ENCODE data around the gene ZBTB43.

ZBTB43 gene

GRCh38 chr9:126874546-126875314 is 69.9 kb downstream of the ZBTB43 start:
- H3K9ac ChIP-seq (ENCODE audit: low read length): no peak overlapping the region
- no peak overlapping the region for H3K18ac ChIP-seq (ENCODE audit: low read depth in 1 of 2, low read length in 2 of 2)
- peaks cover 2% of the 10 kb centered on the region for H3K4me1 ChIP-seq (ENCODE audit: control insufficient read depth, insufficient read depth, low read depth, low read length)
- H4K8ac ChIP-seq (ENCODE audit: low read length): no peak overlapping the region
- no peak overlapping the region for H2BK12ac ChIP-seq (ENCODE audit: low read length in 2 of 2)
- DNase-seq: no peak
- no peak overlapping the region for H3K4ac ChIP-seq (ENCODE audit: low read depth in 1 of 2, low read length in 2 of 2)
- H3K23ac ChIP-seq (ENCODE audit: low read length in 2 of 2): no peak overlapping the region
- H3K27me3 ChIP-seq (ENCODE audit: control insufficient read depth in 1 of 2, insufficient read depth in 1 of 2, low read length in 2 of 2): no peaks in the 10 kb centered on the region
- no peak overlapping the region for H2AFZ ChIP-seq (ENCODE audit: low read depth, low read length)
- H3K4me3 ChIP-seq (ENCODE audit: insufficient read depth in 1 of 2, low read depth in 1 of 2, low read length in 2 of 2): no peak overlapping the region
- 88% methylated on average over 8 of the region's 9 CpGs for WGBS
- H2BK5ac ChIP-seq (ENCODE audit: low read depth, low read length, poor library complexity, severe bottlenecking): no peak overlapping the region
- no peak overlapping the region for H4K91ac ChIP-seq (ENCODE audit: low read length)
- H3K36me3 ChIP-seq (ENCODE audit: control insufficient read depth in 1 of 2, insufficient read depth in 2 of 2, low read depth in 1 of 2, low read length in 2 of 2): peaks cover 6 to 14% of the 10 kb centered on the region in 2 experiments
- H3K27ac ChIP-seq (ENCODE audit: low read length, poor library complexity, severe bottlenecking): no peak overlapping the region
- peaks cover 14% of the 10 kb centered on the region for H3K79me1 ChIP-seq (replicated peaks; ENCODE audit: low read length, poor library complexity, severe bottlenecking)
- no peak overlapping the region for H3K14ac ChIP-seq (ENCODE audit: low read length in 2 of 2)
- H2AK5ac ChIP-seq (ENCODE audit: low read length, severe bottlenecking): no peak overlapping the region
- H3K9me3 ChIP-seq (ENCODE audit: control insufficient read depth, low read length): no peaks in the 10 kb centered on the region
- no peak overlapping the region for H2BK15ac ChIP-seq (ENCODE audit: low read depth, poor library complexity, severe bottlenecking)
- H3K4me2 ChIP-seq (ENCODE audit: low read length, poor library complexity, severe bottlenecking): no peak overlapping the region
- no peak overlapping the region for H2BK120ac ChIP-seq (ENCODE audit: low read depth, low read length)

GRCh38 chr9:126875756-126876510 is 71.1 kb downstream of the ZBTB43 start:
- Histone ChIP-seq H2BK12ac (ENCODE audit: low read length in 2 of 2) (no peak overlapping the region), H4K91ac (ENCODE audit: low read length) (no peak overlapping the region), H2AK5ac (ENCODE audit: low read length, severe bottlenecking) (no peak overlapping the region), H3K14ac (ENCODE audit: low read length in 2 of 2) (no peak overlapping the region), H2BK15ac (ENCODE audit: low read depth, poor library complexity, severe bottlenecking) (no peak overlapping the region), H3K4ac (ENCODE audit: low read depth in 1 of 2, low read length in 2 of 2) (no peak overlapping the region), H3K9ac (ENCODE audit: low read length) (no peak overlapping the region), H3K36me3 (ENCODE audit: control insufficient read depth in 1 of 2, insufficient read depth in 2 of 2, low read depth in 1 of 2, low read length in 2 of 2) (peaks cover 18 to 26% of the 10 kb centered on the region in 2 experiments), H3K9me3 (ENCODE audit: control insufficient read depth, low read length) (no peaks in the 10 kb centered on the region), H3K27ac (ENCODE audit: low read length, poor library complexity, severe bottlenecking) (no peak overlapping the region), H3K23ac (ENCODE audit: low read length in 2 of 2) (no peak overlapping the region), H3K4me2 (ENCODE audit: low read length, poor library complexity, severe bottlenecking) (no peak overlapping the region), H2AFZ (ENCODE audit: low read depth, low read length) (no peak overlapping the region), H2BK120ac (ENCODE audit: low read depth, low read length) (no peak overlapping the region), H4K8ac (ENCODE audit: low read length) (no peak overlapping the region), H3K4me3 (ENCODE audit: insufficient read depth in 1 of 2, low read depth in 1 of 2, low read length in 2 of 2) (no peak overlapping the region), H2BK5ac (ENCODE audit: low read depth, low read length, poor library complexity, severe bottlenecking) (no peak overlapping the region), H3K27me3 (ENCODE audit: control insufficient read depth in 1 of 2, insufficient read depth in 1 of 2, low read length in 2 of 2) (no peaks in the 10 kb centered on the region), H3K18ac (ENCODE audit: low read depth in 1 of 2, low read length in 2 of 2) (no peak overlapping the region), H3K4me1 (ENCODE audit: control insufficient read depth, insufficient read depth, low read depth, low read length) (no peaks in the 10 kb centered on the region), H3K79me1 (replicated peaks; ENCODE audit: low read length, poor library complexity, severe bottlenecking) (peaks cover 25% of the 10 kb centered on the region)
- peak; percentile 14 for DNase-seq
- 82% methylated on average over 2 of the region's 4 CpGs for WGBS

GRCh38 chr9:126876531-126876930 is 71.7 kb downstream of the ZBTB43 start:
- Histone ChIP-seq H2BK12ac (ENCODE audit: low read length in 2 of 2) (no peak overlapping the region), H3K4ac (ENCODE audit: low read depth in 1 of 2, low read length in 2 of 2) (no peak overlapping the region), H3K27me3 (ENCODE audit: control insufficient read depth in 1 of 2, insufficient read depth in 1 of 2, low read length in 2 of 2) (no peaks in the 10 kb centered on the region), H3K9me3 (ENCODE audit: control insufficient read depth, low read length) (no peaks in the 10 kb centered on the region), H3K18ac (ENCODE audit: low read depth in 1 of 2, low read length in 2 of 2) (no peak overlapping the region), H3K9ac (ENCODE audit: low read length) (no peak overlapping the region), H2AFZ (ENCODE audit: low read depth, low read length) (no peak overlapping the region), H2BK15ac (ENCODE audit: low read depth, poor library complexity, severe bottlenecking) (no peak overlapping the region), H3K23ac (ENCODE audit: low read length in 2 of 2) (no peak overlapping the region), H4K8ac (ENCODE audit: low read length) (no peak overlapping the region), H2AK5ac (ENCODE audit: low read length, severe bottlenecking) (no peak overlapping the region), H3K36me3 (ENCODE audit: control insufficient read depth in 1 of 2, insufficient read depth in 2 of 2, low read depth in 1 of 2, low read length in 2 of 2) (peaks cover 20 to 31% of the 10 kb centered on the region in 2 experiments), H2BK120ac (ENCODE audit: low read depth, low read length) (no peak overlapping the region), H3K4me1 (ENCODE audit: control insufficient read depth, insufficient read depth, low read depth, low read length) (no peaks in the 10 kb centered on the region), H3K79me1 (replicated peaks; ENCODE audit: low read length, poor library complexity, severe bottlenecking) (peaks cover 27% of the 10 kb centered on the region), H2BK5ac (ENCODE audit: low read depth, low read length, poor library complexity, severe bottlenecking) (no peak overlapping the region), H3K27ac (ENCODE audit: low read length, poor library complexity, severe bottlenecking) (no peak overlapping the region), H4K91ac (ENCODE audit: low read length) (no peak overlapping the region), H3K4me3 (ENCODE audit: insufficient read depth in 1 of 2, low read depth in 1 of 2, low read length in 2 of 2) (no peak overlapping the region), H3K4me2 (ENCODE audit: low read length, poor library complexity, severe bottlenecking) (no peak overlapping the region), H3K14ac (ENCODE audit: low read length in 2 of 2) (no peak overlapping the region)
- WGBS: 95% methylated on average over 3 of the region's 4 CpGs
- DNase-seq: no peak

- Histone ChIP-seq H2BK15ac (ENCODE audit: low read depth, poor library complexity, severe bottlenecking) (no peak overlapping the region), H2BK120ac (ENCODE audit: low read depth, low read length) (no peak overlapping the region), H4K91ac (ENCODE audit: low read length) (no peak overlapping the region), H3K36me3 (ENCODE audit: control insufficient read depth in 1 of 2, insufficient read depth in 2 of 2, low read depth in 1 of 2, low read length in 2 of 2) (peaks cover 21 to 40% of the 10 kb centered on the region in 2 experiments), H3K4me3 (ENCODE audit: insufficient read depth in 1 of 2, low read depth in 1 of 2, low read length in 2 of 2) (no peak overlapping the region), H2AFZ (ENCODE audit: low read depth, low read length) (no peak overlapping the region), H3K14ac (ENCODE audit: low read length in 2 of 2) (no peak overlapping the region), H3K18ac (ENCODE audit: low read depth in 1 of 2, low read length in 2 of 2) (no peak overlapping the region), H2BK5ac (ENCODE audit: low read depth, low read length, poor library complexity, severe bottlenecking) (no peak overlapping the region), H3K27ac (ENCODE audit: low read length, poor library complexity, severe bottlenecking) (no peak overlapping the region), H2AK5ac (ENCODE audit: low read length, severe bottlenecking) (no peak overlapping the region), H4K8ac (ENCODE audit: low read length) (no peak overlapping the region), H3K4ac (ENCODE audit: low read depth in 1 of 2, low read length in 2 of 2) (no peak overlapping the region), H3K27me3 (ENCODE audit: control insufficient read depth in 1 of 2, insufficient read depth in 1 of 2, low read length in 2 of 2) (no peaks in the 10 kb centered on the region), H3K4me2 (ENCODE audit: low read length, poor library complexity, severe bottlenecking) (no peak overlapping the region), H3K9me3 (ENCODE audit: control insufficient read depth, low read length) (no peaks in the 10 kb centered on the region), H2BK12ac (ENCODE audit: low read length in 2 of 2) (no peak overlapping the region), H3K23ac (ENCODE audit: low read length in 2 of 2) (no peak overlapping the region), H3K79me1 (replicated peaks; ENCODE audit: low read length, poor library complexity, severe bottlenecking) (peaks cover 30% of the 10 kb centered on the region), H3K9ac (ENCODE audit: low read length) (no peak overlapping the region), H3K4me1 (ENCODE audit: control insufficient read depth, insufficient read depth, low read depth, low read length) (no peaks in the 10 kb centered on the region)
- DNase-seq: no peak
- WGBS: 95% methylated on average over 9 of the region's 9 CpGs
These were observed 72.6 kb downstream of the ZBTB43 start for GRCh38 chr9:126877418-126877817.

All from mesenchymal stem cell (in vitro differentiated cells and primary cell).